MCF 10A (cell line): ENCODE measurements around the gene MARCHF6. TPM values are rescaled to one million over a fixed set of nuclear protein-coding genes. Genes with fewer than 3 reads are reported as not detected.

ENCODE experiments used
- BruUV-seq: library from RNA; stranded (reverse); fragments of 400-500 nt; replicated peaks from 2 replicates; lab custom pipeline; 2021; lab: Mats Ljungman, UMichigan
- CTCF ChIA-PET: fragments of 300-600 bp; sonication (Branson Sonifier 250); formaldehyde crosslinking; extraction: SDS; loops from one replicate; lab custom pipeline; 2021; ENCODE audit warnings: antibody characterized with exemption, inconsistent platforms; lab: Yijun Ruan, JAX
- POLR2A ChIA-PET: fragments of 300-600, 350-650 bp; sonication (Branson Sonifier 250); formaldehyde crosslinking; extraction: SDS; loops from one replicate; lab custom pipeline; 2020; ENCODE audit warnings: antibody characterized with exemption, inconsistent platforms; lab: Yijun Ruan, JAX
- DNase-seq: peaks from one replicate; pipeline ENCODE4 v3.0.0-alpha.2; 2018; ENCODE audit not compliant: unreplicated experiment
- H3K27ac Mint-ChIP-seq: one replicate; pipeline ENCODE4 v1.8.0; 2022; ENCODE audit warnings: mild to moderate bottlenecking, low read depth, mixed read lengths; ENCODE audit not compliant: unreplicated experiment
- H3K27me3 Mint-ChIP-seq: one replicate; pipeline ENCODE4 v1.8.0; 2022; ENCODE audit warnings: mixed read lengths; ENCODE audit not compliant: insufficient read depth, unreplicated experiment
- H3K36me3 Mint-ChIP-seq: one replicate; pipeline ENCODE4 v1.8.0; 2022; ENCODE audit warnings: mild to moderate bottlenecking, moderate library complexity, mixed read lengths; ENCODE audit not compliant: insufficient read depth, unreplicated experiment
- H3K4me1 Mint-ChIP-seq: one replicate; pipeline ENCODE4 v1.8.0; 2022; ENCODE audit warnings: mixed read lengths; ENCODE audit not compliant: insufficient read depth, unreplicated experiment
- H3K4me3 Mint-ChIP-seq: one replicate; pipeline ENCODE4 v1.8.0; 2022; ENCODE audit warnings: mild to moderate bottlenecking, moderate library complexity, mixed read lengths; ENCODE audit not compliant: unreplicated experiment
- H3K9me3 Mint-ChIP-seq: one replicate; pipeline ENCODE4 v1.8.0; 2022; ENCODE audit warnings: mixed read lengths; ENCODE audit not compliant: unreplicated experiment
- CTCF ChIP-seq: fragments of 200-600 bp; IDR thresholded peaks from one replicate; pipeline ENCODE4 v1.8.0; 2022; ENCODE audit warnings: antibody characterized with exemption, mild to moderate bottlenecking; ENCODE audit not compliant: unreplicated experiment
- intact Hi-C: fragments of 100-400 bp; cut with micrococcal nuclease; formaldehyde crosslinking; loops from 2 replicates; pipeline ENCODE4 v1.14.1; 2022
- total RNA-seq: library from RNA; stranded (reverse); gene quantifications from 2 replicates; pipeline ENCODE4 v1.2.3, GENCODE V29; 2022

The MARCHF6 gene
- total RNA-seq, 1 experiment from 2014 or later = 118 TPM

GRCh38 chr5:10337986-10338385 lies 15.5 kb upstream of the MARCHF6 start:
- CTCF ChIA-PET = interaction anchor here (0.6 kb wide), 1 partner anchor 163 kb away, joined by 3 read pairs; no protein-coding TSS in a partner anchor
- no peak overlapping the region for H3K4me3 Mint-ChIP-seq
- no peak for TF ChIP-seq CTCF
- no peak for DNase-seq
- H3K4me1 Mint-ChIP-seq = peaks cover 6% of the 10 kb centered on the region
- POLR2A ChIA-PET = interaction anchor here (1.0 kb wide), 1 partner anchor 15 kb away, joined by 3 read pairs; the partner anchor contains the start of gene MARCHF6
- no peak overlapping the region for H3K27ac Mint-ChIP-seq
- no peaks in the 10 kb centered on the region for H3K36me3 Mint-ChIP-seq
- no peaks in the 10 kb centered on the region for H3K9me3 Mint-ChIP-seq
- no TSS peak for BruUV-seq
- no peaks in the 10 kb centered on the region for H3K27me3 Mint-ChIP-seq
- intact Hi-C loops = no loop called here

GRCh38 chr5:10338686-10339057 lies 14.8 kb upstream of the MARCHF6 start:
- no peaks in the 10 kb centered on the region for H3K27me3 Mint-ChIP-seq
- DNase-seq = no peak
- H3K9me3 Mint-ChIP-seq = no peaks in the 10 kb centered on the region
- peaks cover under 1% of the 10 kb centered on the region for H3K4me1 Mint-ChIP-seq
- BruUV-seq = no TSS peak
- H3K36me3 Mint-ChIP-seq = no peaks in the 10 kb centered on the region
- H3K4me3 Mint-ChIP-seq = no peak overlapping the region
- POLR2A ChIA-PET = interaction anchor here (1.0 kb wide), 1 partner anchor 15 kb away, joined by 3 read pairs; the partner anchor contains the start of gene MARCHF6
- intact Hi-C loops = no loop called here
- H3K27ac Mint-ChIP-seq = no peak overlapping the region
- TF ChIP-seq CTCF = no peak
- CTCF ChIA-PET = no interaction called here

- POLR2A ChIA-PET = interaction anchor here (0.7 to 1.0 kb wide), 2 partner anchors 14 to 1926 kb away, joined by 3 read pairs; partner anchors contain the start of gene MARCHF6
- DNase-seq = no peak
- Mint-ChIP-seq H3K4me1 (no peaks in the 10 kb centered on the region), H3K36me3 (no peaks in the 10 kb centered on the region), H3K27ac (no peak overlapping the region), H3K9me3 (no peaks in the 10 kb centered on the region), H3K4me3 (no peak overlapping the region), H3K27me3 (no peaks in the 10 kb centered on the region)
- CTCF ChIA-PET = no interaction called here
- intact Hi-C loops = no loop called here
- no TSS peak for BruUV-seq
- TF ChIP-seq CTCF = no peak
These were observed 14.3 kb upstream of the MARCHF6 start for GRCh38 chr5:10339058-10339811.

GRCh38 chr5:10339958-10340357 lies 13.5 kb upstream of the MARCHF6 start:
- Mint-ChIP-seq H3K36me3 (no peaks in the 10 kb centered on the region), H3K9me3 (no peaks in the 10 kb centered on the region), H3K27ac (no peak overlapping the region), H3K4me1 (no peaks in the 10 kb centered on the region), H3K4me3 (no peak overlapping the region), H3K27me3 (no peaks in the 10 kb centered on the region)
- ChIA-PET CTCF (interaction anchor here (0.6 kb wide), 1 partner anchor 26 kb away, joined by 3 read pairs; no protein-coding TSS in a partner anchor), POLR2A (no interaction called here)
- no peak for DNase-seq
- no TSS peak for BruUV-seq
- intact Hi-C loops = no loop called here
- TF ChIP-seq CTCF = no peak
